Nephron progenitor cell (in vitro differentiated cells): ENCODE measurements around the gene DMXL1.

ENCODE experiments used
- DNase-seq: peaks from one replicate; pipeline ENCODE4 v3.0.0; 2021
- H3K27ac Mint-ChIP-seq: 2 replicates; pipeline ENCODE4 v1.8.0; 2021; ENCODE audit warnings: mild to moderate bottlenecking, moderate library complexity, mixed read lengths
- H3K27me3 Mint-ChIP-seq: 2 replicates; pipeline ENCODE4 v1.8.0; 2021; ENCODE audit warnings: mild to moderate bottlenecking, low read depth, mixed read lengths; ENCODE audit not compliant: poor library complexity
- H3K36me3 Mint-ChIP-seq: 2 replicates; pipeline ENCODE4 v1.8.0; 2021; ENCODE audit warnings: low read depth, mixed read lengths
- H3K4me1 Mint-ChIP-seq: 2 replicates; pipeline ENCODE4 v1.8.0; 2021; ENCODE audit warnings: mixed read lengths
- H3K4me3 Mint-ChIP-seq: 2 replicates; pipeline ENCODE4 v1.8.0; 2021; ENCODE audit warnings: mild to moderate bottlenecking, moderate library complexity, mixed read lengths
- H3K9me3 Mint-ChIP-seq: 2 replicates; pipeline ENCODE4 v1.8.0; 2021; ENCODE audit warnings: mild to moderate bottlenecking, moderate library complexity, mixed read lengths
- CTCF ChIP-seq: fragments of 200-600 bp; sonication (generic); IDR thresholded peaks from 2 replicates; pipeline ENCODE4 v1.5.0; 2021; ENCODE audit warnings: antibody characterized with exemption

DMXL1 gene

GRCh38 chr5:119070828-119071560 is at the start of gene DMXL1:
Gene DMXL1, plus strand, starts transcription at chr5:119071087. Its CDS starts 483 bp downstream, at chr5:119071570.
- peak; percentile 98 for DNase-seq
- Mint-ChIP-seq H3K27me3 (peaks cover 3% of the 10 kb centered on the region), H3K36me3 (no peaks in the 10 kb centered on the region), H3K4me3 (peak within 1 kb of the TSS; percentile 93), H3K27ac (peak within 1 kb of the TSS; percentile 99), H3K9me3 (no peaks in the 10 kb centered on the region), H3K4me1 (peaks cover 36% of the 10 kb centered on the region)
- no peak for TF ChIP-seq CTCF

GRCh38 chr5:119021149-119021732 is 49.6 kb upstream of the DMXL1 start:
- H3K4me3 Mint-ChIP-seq, result no peak overlapping the region
- TF ChIP-seq CTCF, result no peak
- no peaks in the 10 kb centered on the region for H3K36me3 Mint-ChIP-seq

GRCh38 chr5:119022017-119022745 is 48.7 kb upstream of the DMXL1 start:
- H3K27ac Mint-ChIP-seq, result no peak overlapping the region
- no peak for DNase-seq
- H3K27me3 Mint-ChIP-seq, result peaks cover 2% of the 10 kb centered on the region
- peaks cover 5% of the 10 kb centered on the region for H3K4me1 Mint-ChIP-seq
- peaks cover 17% of the 10 kb centered on the region for H3K9me3 Mint-ChIP-seq
- TF ChIP-seq CTCF, result peak; percentile 20
- no peaks in the 10 kb centered on the region for H3K36me3 Mint-ChIP-seq
- H3K4me3 Mint-ChIP-seq, result no peak overlapping the region

More at GRCh38 chr5:119021149-119021732, 49.6 kb upstream of the DMXL1 start:
- Mint-ChIP-seq H3K27ac (no peak overlapping the region), H3K27me3 (peaks cover 1% of the 10 kb centered on the region), H3K9me3 (peaks cover 17% of the 10 kb centered on the region), H3K4me1 (peaks cover 5% of the 10 kb centered on the region)
- DNase-seq, result no peak

- no peak for DNase-seq
- Mint-ChIP-seq H3K4me3 (no peak overlapping the region), H3K27me3 (peaks cover 3% of the 10 kb centered on the region), H3K9me3 (peaks cover 17% of the 10 kb centered on the region), H3K27ac (no peak overlapping the region), H3K4me1 (peaks cover 5% of the 10 kb centered on the region), H3K36me3 (no peaks in the 10 kb centered on the region)
- TF ChIP-seq CTCF, result no peak
Observed at GRCh38 chr5:119022773-119023172, 48.1 kb upstream of the DMXL1 start.

GRCh38 chr5:119028575-119028974 is 42.3 kb upstream of the DMXL1 start:
- H3K27ac Mint-ChIP-seq, result peak overlapping the region; percentile 36
- peaks cover 5% of the 10 kb centered on the region for H3K36me3 Mint-ChIP-seq
- H3K27me3 Mint-ChIP-seq, result peaks cover 3% of the 10 kb centered on the region
- no peak for DNase-seq
- no peaks in the 10 kb centered on the region for H3K4me1 Mint-ChIP-seq
- H3K4me3 Mint-ChIP-seq, result no peak overlapping the region
- H3K9me3 Mint-ChIP-seq, result peaks cover 17% of the 10 kb centered on the region
- TF ChIP-seq CTCF, result no peak
